HL-60 (cell line): ENCODE results near the gene PPIP5K2.

Source experiments
- DNase-seq, 2 experiments: peaks; one replicate each; pipeline ENCODE4 v3.0.0-alpha.2; 2010 to 2020; ENCODE audit warnings: low read depth in 1 of 2, low spot score in 1 of 2
- H3K27ac ChIP-seq: fragments of 250-450 bp; sonication (Bioruptor Pico); replicated peaks from 2 replicates; pipeline ENCODE4 v1.5.1; 2020; ENCODE audit warnings: mild to moderate bottlenecking, moderate library complexity
- H3K27me3 ChIP-seq: fragments of 250-450 bp; sonication (Bioruptor Pico); 2 replicates; pipeline ENCODE4 v1.5.1; 2021; ENCODE audit warnings: mild to moderate bottlenecking, moderate library complexity; ENCODE audit not compliant: insufficient read depth, poor library complexity, severe bottlenecking
- H3K4me3 ChIP-seq: replicated peaks from 2 replicates; pipeline ENCODE4 v1.5.1; 2011; ENCODE audit warnings: mild to moderate bottlenecking, control low read depth, low read length; ENCODE audit not compliant: insufficient read depth
- CTCF ChIP-seq: IDR thresholded peaks from one replicate; pipeline ENCODE4 v1.5.1; 2011; ENCODE audit warnings: low read length, control low read depth, inconsistent platforms; ENCODE audit not compliant: insufficient read depth
- GABPA ChIP-seq: IDR thresholded peaks from 2 replicates; pipeline ENCODE4 v1.6.1; 2012; ENCODE audit warnings: low read depth
- POLR2AphosphoS5 ChIP-seq: IDR thresholded peaks from 2 replicates; pipeline ENCODE4 v1.6.1; 2012; ENCODE audit warnings: low read depth
- REST ChIP-seq: IDR thresholded peaks from 2 replicates; pipeline ENCODE4 v1.6.1; 2012; ENCODE audit warnings: low read depth; ENCODE audit not compliant: insufficient replicate concordance
- SPI1 ChIP-seq: IDR thresholded peaks from 2 replicates; pipeline ENCODE4 v1.6.1; 2012; ENCODE audit warnings: low read depth, mild to moderate bottlenecking, borderline replicate concordance

PPIP5K2 gene

GRCh38 chr5:103237778-103238177 lies 117.7 kb downstream of the PPIP5K2 start:
- no peak for DNase-seq
- Histone ChIP-seq H3K27ac (no peak overlapping the region), H3K27me3 (no peaks in the 10 kb centered on the region), H3K4me3 (no peak overlapping the region)
- TF ChIP-seq GABPA (no peak), CTCF (no peak), SPI1 (no peak), POLR2AphosphoS5 (no peak), REST (no peak)

GRCh38 chr5:103243665-103244064 lies 123.6 kb downstream of the PPIP5K2 start:
- Histone ChIP-seq H3K27me3 (no peaks in the 10 kb centered on the region), H3K27ac (no peak overlapping the region), H3K4me3 (no peak overlapping the region)
- DNase-seq: no peak
- no peak for TF ChIP-seq POLR2AphosphoS5
- TF ChIP-seq SPI1: no peak
- TF ChIP-seq GABPA: no peak
- TF ChIP-seq CTCF: no peak
- TF ChIP-seq REST: no peak

- Histone ChIP-seq H3K4me3 (no peak overlapping the region), H3K27me3 (no peaks in the 10 kb centered on the region), H3K27ac (no peak overlapping the region)
- TF ChIP-seq SPI1 (no peak), POLR2AphosphoS5 (no peak), GABPA (no peak), REST (no peak)
- no peak for DNase-seq
Measured at GRCh38 chr5:103244398-103244797, 124.3 kb downstream of the PPIP5K2 start.
